GM18861 (cell line): Measurements from ENCODE around the gene ABHD17C.

ENCODE experiments used
- ATAC-seq: cut with Tn5 transposase; IDR thresholded peaks from one replicate; pipeline ENCODE4 v1.9.1; 2021; ENCODE audit not compliant: unreplicated experiment

Gene ABHD17C

GRCh38 chr15:80689294-80689693 is 5.8 kb upstream of the ABHD17C start:
- no peak for ATAC-seq

DNA sequence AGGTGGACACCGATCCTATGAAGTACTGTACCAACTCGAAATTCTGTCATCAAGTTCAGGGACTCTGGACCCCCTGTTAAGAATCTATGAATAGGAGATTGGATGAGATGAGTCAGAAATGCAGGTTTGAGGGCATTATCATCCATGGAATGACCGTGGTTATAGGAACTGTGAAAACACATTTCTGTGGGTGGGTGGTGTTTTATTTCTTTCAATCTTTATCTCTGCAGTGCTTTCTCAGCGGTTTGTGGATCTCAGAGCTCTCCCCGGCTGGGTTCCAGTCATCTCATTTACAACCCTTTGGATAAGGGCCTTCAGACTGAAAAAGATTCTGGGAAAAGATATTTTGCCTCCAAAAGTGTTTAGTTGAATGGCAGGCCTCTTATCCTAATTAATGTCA is 5.4 kb upstream of the ABHD17C start:
- no peak for ATAC-seq

GRCh38 chr15:80691575-80691974 is 3.5 kb upstream of the ABHD17C start:
- ATAC-seq: no peak

- no peak for ATAC-seq
Measured at GRCh38 chr15:80693682-80694610, 1.2 kb upstream of the ABHD17C start.

DNA sequence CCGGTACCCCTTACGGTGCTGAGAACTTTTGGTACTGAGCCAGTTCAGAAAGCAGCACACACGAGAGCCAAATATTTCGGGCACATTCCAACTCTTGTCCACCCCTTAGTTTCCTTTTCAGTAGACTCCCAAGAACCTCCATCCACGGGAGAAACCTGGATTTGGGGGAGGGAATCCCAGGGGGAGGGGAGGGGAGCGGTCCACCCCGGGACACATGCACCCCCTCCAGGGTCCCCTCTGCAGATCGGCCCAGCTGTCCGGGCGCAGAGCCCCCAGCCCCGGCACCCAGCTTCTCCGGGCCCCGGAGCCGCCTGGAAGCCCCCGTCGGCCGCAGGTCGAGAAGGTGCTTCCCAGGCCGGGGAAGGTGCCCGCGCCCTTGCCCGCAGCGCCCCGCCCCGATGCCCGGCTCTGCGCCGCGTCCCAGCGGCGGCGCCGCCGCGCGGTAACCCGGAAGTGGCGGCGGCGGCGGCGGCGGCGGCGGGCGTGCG is 455 bp upstream of the ABHD17C start:
- ATAC-seq: peak; percentile 17

GRCh38 chr15:80695911-80696661 is 976 bp downstream of the ABHD17C start:
- ATAC-seq: no peak

DNA sequence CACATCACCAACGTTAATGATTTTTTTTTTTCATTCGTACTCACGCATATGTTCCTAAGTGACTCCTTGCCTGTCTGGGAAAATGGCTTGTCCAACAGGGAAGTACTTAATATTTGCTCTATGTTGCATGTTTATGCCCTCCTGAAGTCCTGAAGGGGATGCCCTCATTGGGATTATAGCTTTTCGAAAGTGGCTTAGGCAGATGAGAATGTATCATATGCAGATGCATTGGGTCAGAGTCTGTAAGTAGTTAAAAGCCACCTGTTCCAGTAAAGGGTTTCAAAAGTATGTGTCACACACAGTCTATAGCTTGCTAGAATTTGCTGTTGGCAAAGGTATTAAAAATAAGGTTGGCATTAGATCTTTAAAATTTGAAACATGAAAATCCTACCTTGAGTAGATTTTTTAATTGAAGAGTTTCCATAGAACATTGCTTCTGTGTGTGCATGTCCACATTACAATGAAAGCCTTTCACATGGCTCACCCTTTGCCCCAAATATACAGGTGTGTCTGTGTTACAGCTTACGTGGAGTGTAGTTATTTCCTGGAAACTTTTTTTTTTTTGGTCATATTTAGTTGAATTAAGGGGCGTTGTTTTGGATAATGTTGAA is 2.1 kb downstream of the ABHD17C start:
- ATAC-seq: no peak

DNA sequence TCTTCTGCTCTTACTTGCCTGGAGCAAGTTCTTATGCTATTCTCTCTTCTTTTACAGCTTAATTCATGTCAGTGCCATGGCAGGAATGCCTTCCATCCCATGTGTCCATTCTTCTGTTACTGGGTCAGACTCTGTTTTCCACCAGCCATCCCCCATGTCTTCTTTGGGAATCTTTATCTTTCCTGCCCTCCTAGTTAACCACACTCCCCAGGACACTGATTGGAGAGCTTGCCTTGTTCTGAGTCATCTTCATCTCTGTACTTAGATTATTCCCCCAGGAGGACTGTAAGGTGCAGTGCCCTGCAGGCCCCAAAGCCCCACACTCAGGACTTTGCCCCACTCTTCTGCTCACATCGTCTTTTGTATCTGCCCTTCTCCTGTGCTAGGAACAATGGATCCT is 3.6 kb downstream of the ABHD17C start:
- ATAC-seq: no peak

- no peak for ATAC-seq
Measured at GRCh38 chr15:80699981-80700380, 4.9 kb downstream of the ABHD17C start.

GRCh38 chr15:80701676-80702311 is 6.7 kb downstream of the ABHD17C start:
- no peak for ATAC-seq

GRCh38 chr15:80703081-80703480 is 8.0 kb downstream of the ABHD17C start:
- ATAC-seq: no peak

DNA sequence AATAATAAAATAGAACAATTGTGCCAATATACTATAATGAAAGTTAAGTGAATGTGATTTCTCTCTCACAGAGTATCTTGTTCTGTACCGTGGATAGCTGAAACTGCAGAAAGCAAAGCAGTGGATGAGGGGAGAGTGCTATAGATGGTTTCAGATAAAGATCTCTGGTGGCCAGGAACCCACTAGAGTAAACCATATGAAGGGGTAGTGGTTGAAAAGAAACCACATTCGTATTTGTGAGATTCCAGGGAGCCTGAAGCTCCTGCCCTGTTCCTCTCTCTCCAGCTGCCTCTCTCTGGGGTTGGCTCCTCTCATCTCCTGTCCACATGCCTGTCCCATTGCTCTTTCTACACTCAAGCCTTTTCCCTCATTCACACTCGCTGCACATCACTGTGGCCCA is 8.9 kb downstream of the ABHD17C start:
- ATAC-seq: no peak

- ATAC-seq: no peak
Measured at GRCh38 chr15:80706161-80706560, 11.1 kb downstream of the ABHD17C start.

DNA sequence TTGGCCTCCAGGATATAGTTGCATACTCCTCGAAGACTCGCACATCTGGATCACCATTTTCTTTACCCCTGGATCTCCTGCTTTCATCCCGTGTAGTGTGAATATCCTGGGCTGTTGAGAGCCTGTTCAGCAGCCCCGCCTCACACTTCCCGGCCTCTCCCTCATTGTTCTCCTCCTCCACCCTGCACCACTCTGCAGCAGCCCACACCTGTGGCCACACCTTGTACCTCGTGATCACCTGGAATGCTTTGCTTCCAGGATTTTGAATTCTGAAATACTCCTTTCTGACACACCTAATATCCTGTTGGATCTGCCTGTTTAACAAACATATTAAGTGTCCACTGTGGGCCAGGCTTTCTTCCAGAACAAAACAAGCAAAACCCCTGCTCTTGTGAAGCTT is 14.4 kb downstream of the ABHD17C start:
- ATAC-seq: no peak

DNA sequence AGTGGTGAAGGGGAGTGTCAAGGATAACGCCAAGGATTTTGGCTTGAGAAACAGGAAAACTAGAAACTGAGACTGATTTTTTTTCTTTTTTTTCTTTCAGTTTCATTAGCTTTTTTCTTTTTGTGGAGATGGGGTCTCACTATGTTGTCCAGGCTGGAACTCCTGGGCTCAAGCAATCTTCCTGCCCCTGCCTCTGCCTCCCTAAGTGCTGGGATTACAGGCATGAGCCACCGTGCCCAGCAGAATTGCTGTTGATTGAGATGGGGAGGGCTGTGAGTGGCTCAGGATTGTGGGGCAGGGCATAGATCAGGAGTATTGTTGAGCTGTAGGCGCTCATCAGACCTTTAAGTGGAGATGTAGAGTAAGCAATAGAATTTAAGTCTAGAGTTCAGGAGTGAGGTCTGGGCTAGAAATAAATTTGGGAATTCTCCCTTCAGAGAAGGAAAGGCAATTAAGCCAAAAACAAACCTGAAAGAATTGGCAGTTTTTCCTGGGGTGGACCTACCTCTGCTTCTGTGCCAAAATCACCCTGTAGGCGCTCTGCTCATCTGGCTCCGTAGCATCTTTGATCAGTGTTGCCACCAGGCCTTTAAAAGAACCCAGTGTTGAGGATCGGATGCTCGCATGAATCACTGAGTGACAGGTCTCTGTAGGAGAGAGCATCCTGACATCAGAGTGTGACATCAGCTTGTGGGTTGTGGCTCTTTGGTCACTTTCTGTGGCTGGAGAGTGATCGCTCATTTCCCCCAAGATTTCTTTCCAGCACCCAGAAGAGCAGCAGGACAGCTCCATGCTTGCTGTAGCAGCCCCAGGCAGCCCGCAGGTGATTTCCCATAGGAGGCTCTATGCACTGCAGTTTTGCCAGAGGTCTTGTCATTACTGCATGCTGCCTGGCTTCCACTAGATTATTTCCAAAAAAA is 15.8 kb downstream of the ABHD17C start:
- no peak for ATAC-seq

DNA sequence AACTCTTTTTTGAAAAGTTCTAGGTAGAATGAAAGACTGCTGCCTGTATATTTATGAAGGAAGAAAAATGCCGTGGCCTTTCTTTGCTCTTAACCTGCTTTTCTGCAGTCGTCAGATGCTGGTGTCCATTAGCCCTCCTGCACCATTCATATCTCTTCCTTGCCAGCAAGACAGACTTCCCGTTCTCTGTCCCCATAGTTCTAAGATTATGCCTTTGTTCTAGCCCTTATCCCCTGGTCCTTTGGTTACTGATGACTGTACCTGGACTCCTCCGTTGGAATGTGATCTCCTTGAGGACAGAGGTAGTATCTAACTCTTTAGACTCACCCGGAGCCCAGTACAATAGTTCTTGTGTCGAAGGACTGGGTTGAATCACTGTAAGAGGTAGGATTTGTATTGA is 16.8 kb downstream of the ABHD17C start:
- ATAC-seq: no peak

DNA sequence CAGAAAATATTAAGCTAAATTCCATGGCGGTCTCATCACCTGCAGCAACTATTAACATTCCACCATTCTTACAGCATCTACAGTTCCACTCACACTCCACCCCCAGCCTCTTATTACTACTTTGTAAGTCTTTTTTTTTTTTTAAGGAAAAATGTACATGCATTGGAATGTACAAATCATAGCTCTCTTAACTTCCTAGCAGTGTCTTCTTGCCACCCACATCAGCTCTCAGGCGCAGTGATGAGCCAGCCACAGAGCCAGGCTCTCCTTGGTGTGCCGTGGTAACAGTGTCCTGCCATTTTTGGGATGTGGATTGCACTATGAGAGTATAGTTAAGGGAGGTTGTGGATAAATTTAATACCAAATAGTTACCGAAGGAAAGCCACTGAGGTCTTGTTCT is 17.8 kb downstream of the ABHD17C start:
- no peak for ATAC-seq

DNA sequence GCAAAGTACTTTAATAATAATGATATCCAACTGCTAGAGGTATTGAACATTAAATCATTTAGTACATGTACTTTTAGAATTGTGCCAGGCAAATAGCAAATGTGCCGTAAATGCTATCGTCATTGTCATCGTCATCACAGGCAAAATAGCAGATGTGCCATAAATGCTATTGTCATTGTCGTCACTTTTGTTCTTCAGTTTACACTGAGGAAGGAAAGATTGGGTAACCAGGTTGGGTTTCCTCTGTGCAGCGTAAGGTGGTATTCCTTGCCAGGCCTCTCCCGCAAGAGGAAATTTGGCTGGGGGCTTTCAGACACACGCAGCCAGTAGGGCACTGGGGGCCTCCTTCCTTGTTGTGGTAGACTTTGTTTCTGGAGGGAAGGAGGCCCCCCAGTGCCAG is 26.4 kb downstream of the ABHD17C start:
- no peak for ATAC-seq

GRCh38 chr15:80722811-80723210 is 27.7 kb downstream of the ABHD17C start:
- no peak for ATAC-seq

- ATAC-seq: no peak
Measured at GRCh38 chr15:80727196-80727595, 32.1 kb downstream of the ABHD17C start.
